LNCaP clone FGC (cell line): Measurements from ENCODE around the gene LBR.

Experiments
- DNase-seq: peaks from one replicate; pipeline ENCODE4 v3.0.0-alpha.2; 2011; ENCODE audit warnings: low read depth
- H3K4me3 ChIP-seq: 2 replicates; pipeline ENCODE4 v1.5.1; 2011; ENCODE audit warnings: mild to moderate bottlenecking, low read depth, low read length, control low read depth
- TF ChIP-seq, protein P1 (sequence below): IDR thresholded peaks from 2 replicates; pipeline ENCODE4 v1.5.1; 2012; ENCODE audit warnings: mild to moderate bottlenecking; ENCODE audit not compliant: control insufficient read depth, insufficient read depth; ENCODE audit errors: extremely low read depth

LBR gene

GRCh38 chr1:225423518-225423855, 4.4 kb downstream of the LBR start:
- DNase-seq = no peak
- TF ChIP-seq, protein P1, sequence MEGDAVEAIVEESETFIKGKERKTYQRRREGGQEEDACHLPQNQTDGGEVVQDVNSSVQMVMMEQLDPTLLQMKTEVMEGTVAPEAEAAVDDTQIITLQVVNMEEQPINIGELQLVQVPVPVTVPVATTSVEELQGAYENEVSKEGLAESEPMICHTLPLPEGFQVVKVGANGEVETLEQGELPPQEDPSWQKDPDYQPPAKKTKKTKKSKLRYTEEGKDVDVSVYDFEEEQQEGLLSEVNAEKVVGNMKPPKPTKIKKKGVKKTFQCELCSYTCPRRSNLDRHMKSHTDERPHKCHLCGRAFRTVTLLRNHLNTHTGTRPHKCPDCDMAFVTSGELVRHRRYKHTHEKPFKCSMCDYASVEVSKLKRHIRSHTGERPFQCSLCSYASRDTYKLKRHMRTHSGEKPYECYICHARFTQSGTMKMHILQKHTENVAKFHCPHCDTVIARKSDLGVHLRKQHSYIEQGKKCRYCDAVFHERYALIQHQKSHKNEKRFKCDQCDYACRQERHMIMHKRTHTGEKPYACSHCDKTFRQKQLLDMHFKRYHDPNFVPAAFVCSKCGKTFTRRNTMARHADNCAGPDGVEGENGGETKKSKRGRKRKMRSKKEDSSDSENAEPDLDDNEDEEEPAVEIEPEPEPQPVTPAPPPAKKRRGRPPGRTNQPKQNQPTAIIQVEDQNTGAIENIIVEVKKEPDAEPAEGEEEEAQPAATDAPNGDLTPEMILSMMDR = no peak
- peak overlapping the region; percentile 36 for H3K4me3 ChIP-seq

GRCh38 chr1:225422795-225423517, 4.9 kb downstream of the LBR start:
- DNase-seq = peak; percentile 31
- peak overlapping the region; percentile 36 for H3K4me3 ChIP-seq
- TF ChIP-seq, protein P1 = no peak

GRCh38 chr1:225422031-225422605, 5.7 kb downstream of the LBR start:
- TF ChIP-seq, protein P1 = no peak
- DNase-seq = no peak

GRCh38 chr1:225418598-225418997, 9.2 kb downstream of the LBR start:
- TF ChIP-seq, protein P1 = peak; percentile 41
- peak; percentile 69 for DNase-seq

More at GRCh38 chr1:225422031-225422605, 5.7 kb downstream of the LBR start:
- H3K4me3 ChIP-seq = no peak overlapping the region

DNA sequence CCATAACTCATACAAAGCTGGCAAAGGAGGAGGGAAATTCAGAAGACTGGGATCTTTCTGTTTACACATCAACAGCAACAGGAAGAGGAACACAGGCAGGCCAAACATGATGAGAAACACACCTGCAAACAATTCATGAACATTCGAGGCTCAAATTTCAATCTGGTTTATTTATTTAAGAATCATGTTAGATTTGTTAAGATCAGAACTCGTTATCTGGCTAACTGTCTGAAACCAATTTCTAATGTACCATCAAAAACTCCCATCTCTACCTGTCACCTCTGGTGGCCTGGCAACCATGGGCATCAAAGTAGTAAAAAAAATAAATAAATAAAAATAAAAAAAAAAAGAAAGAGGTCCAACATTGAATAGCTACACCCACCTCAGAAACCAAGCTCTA, 9.8 kb downstream of the LBR start:
- peak; percentile 88 for DNase-seq
- no peak overlapping the region; the same call in 1 of the 2 replicates for H3K4me3 ChIP-seq
- TF ChIP-seq, protein P1 = no peak

More at GRCh38 chr1:225418598-225418997, 9.2 kb downstream of the LBR start:
- H3K4me3 ChIP-seq = no peak overlapping the region; the same call in 1 of the 2 replicates

DNA sequence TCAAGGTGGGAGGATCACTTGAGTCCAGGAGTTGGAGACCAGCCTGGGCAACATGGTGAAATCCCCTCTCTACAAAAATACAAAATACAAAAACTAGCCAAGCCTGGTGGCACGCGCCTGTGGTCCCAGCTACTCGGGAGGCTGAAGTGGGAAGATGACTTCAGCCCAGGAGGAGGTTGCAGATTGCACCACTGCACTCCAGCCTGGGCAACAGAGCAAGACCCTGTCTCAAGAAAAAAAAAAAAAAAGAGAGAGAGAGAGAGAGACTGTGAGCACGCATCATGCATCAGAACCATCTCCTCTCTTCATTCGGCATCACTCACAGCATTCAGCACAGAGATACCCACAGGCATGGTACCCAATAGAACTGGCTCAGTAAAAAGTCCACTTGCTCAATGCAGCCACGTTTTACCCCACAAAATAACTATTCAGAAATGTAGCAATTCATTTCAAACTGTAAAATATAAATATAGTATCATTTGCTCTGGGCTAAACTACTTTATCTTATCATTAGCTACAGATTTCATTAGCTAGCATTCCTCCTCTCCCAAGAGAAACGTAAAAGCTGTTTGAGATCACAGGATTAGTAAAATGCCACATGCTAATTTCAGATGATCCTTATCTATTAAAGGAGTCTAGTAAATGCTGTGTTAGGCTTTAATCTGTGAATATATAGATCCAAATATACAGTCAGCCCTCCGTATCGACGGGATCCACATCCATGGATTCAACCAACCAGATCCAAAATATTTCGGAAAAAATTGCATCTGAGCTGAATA, 11.7 kb downstream of the LBR start:
- H3K4me3 ChIP-seq = no peak overlapping the region
- no peak for DNase-seq
- TF ChIP-seq, protein P1 = no peak
